Large intestine (tissue), 12 donors: Measurements from ENCODE around the gene MACROD1. TPM values are rescaled to one million over a fixed set of nuclear protein-coding genes. Genes with fewer than 3 reads are reported as not detected.

Experiments
- DNase-seq, 2 donors: peaks; one replicate each; pipeline versions ENCODE4 v3.0.0 to v3.0.0-alpha.2; 2013
- H3K27ac ChIP-seq: one replicate; pipeline ENCODE4 v1.5.1; 2013; ENCODE audit warnings: low read length
- H3K27me3 ChIP-seq: 2 replicates; pipeline ENCODE4 v1.6.1; 2013; ENCODE audit warnings: low read length; ENCODE audit not compliant: control insufficient read depth, insufficient read depth
- H3K36me3 ChIP-seq: 2 replicates; pipeline ENCODE4 v1.6.1; 2013; ENCODE audit warnings: low read length; ENCODE audit not compliant: control insufficient read depth, insufficient read depth
- H3K4me1 ChIP-seq: one replicate; pipeline ENCODE4 v1.6.1; 2013; ENCODE audit warnings: low read length; ENCODE audit not compliant: control insufficient read depth, insufficient read depth
- H3K4me3 ChIP-seq: one replicate; pipeline ENCODE4 v1.5.1; 2013; ENCODE audit warnings: low read length
- H3K9me3 ChIP-seq: one replicate; pipeline ENCODE4 v1.6.1; 2013; ENCODE audit warnings: mild to moderate bottlenecking, low read depth, low read length, moderate library complexity; ENCODE audit not compliant: control insufficient read depth
- WGBS: methylation state at CpG from one replicate; pipeline ENCODE4 v1.1.5; 2013; ENCODE audit warnings: low lambda C conversion rate; ENCODE audit not compliant: insufficient coverage; 5-methylcytosine and 5-hydroxymethylcytosine counted together
- long read RNA-seq, 11 donors: transcript quantifications; one replicate each; lab custom pipeline, GENCODE V29; 2026
- polyA plus RNA-seq: library from polyadenylated mRNA; unstranded; fragments of 120-200 nt; gene quantifications from one replicate; pipeline ENCODE4 v1.2.1, GENCODE V29; 2013

The MACROD1 gene, protein sequence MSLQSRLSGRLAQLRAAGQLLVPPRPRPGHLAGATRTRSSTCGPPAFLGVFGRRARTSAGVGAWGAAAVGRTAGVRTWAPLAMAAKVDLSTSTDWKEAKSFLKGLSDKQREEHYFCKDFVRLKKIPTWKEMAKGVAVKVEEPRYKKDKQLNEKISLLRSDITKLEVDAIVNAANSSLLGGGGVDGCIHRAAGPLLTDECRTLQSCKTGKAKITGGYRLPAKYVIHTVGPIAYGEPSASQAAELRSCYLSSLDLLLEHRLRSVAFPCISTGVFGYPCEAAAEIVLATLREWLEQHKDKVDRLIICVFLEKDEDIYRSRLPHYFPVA
- 18.2 TPM for polyA plus RNA-seq
- long read RNA-seq, donor 1, partial matches to known transcripts, result 0 of 2 reads
- long read RNA-seq, donor 1, other reads (novel, unspliced or antisense), result 0 of 2 reads
- long read RNA-seq, donor 2, transcript MACROD1-201 (11 exons, 1,205 nt), result major isoform, 6 of 345 reads
- long read RNA-seq, donor 2, partial matches to known transcripts, result 196 of 345 reads
- long read RNA-seq, donor 2, other reads (novel, unspliced or antisense), result 142 of 345 reads
- long read RNA-seq, donor 3, result 0 reads
- long read RNA-seq, donor 4, result 0 reads
- long read RNA-seq, donor 5, partial matches to known transcripts, result 0 of 4 reads
- long read RNA-seq, donor 5, other reads (novel, unspliced or antisense), result 0 of 4 reads
- long read RNA-seq, donor 6, transcript MACROD1-201 (11 exons, 1,205 nt), result major isoform, 7 of 7 reads
- long read RNA-seq, donor 6, partial matches to known transcripts, result 0 of 7 reads
- long read RNA-seq, donor 6, other reads (novel, unspliced or antisense), result 0 of 7 reads
- long read RNA-seq, donor 7, partial matches to known transcripts, result 0 of 3 reads
- long read RNA-seq, donor 7, other reads (novel, unspliced or antisense), result 0 of 3 reads
- long read RNA-seq, donor 8, transcript MACROD1-201 (11 exons, 1,205 nt), result major isoform, 8 of 199 reads
- long read RNA-seq, donor 8, partial matches to known transcripts, result 112 of 199 reads
- long read RNA-seq, donor 8, other reads (novel, unspliced or antisense), result 78 of 199 reads
- long read RNA-seq, donor 9, transcript MACROD1-201 (11 exons, 1,205 nt), result major isoform, 6 of 7 reads
- long read RNA-seq, donor 9, partial matches to known transcripts, result 0 of 7 reads
- long read RNA-seq, donor 9, other reads (novel, unspliced or antisense), result 0 of 7 reads
- long read RNA-seq, donor 10, transcript MACROD1-201 (11 exons, 1,205 nt), result major isoform, 9 of 238 reads
- long read RNA-seq, donor 10, partial matches to known transcripts, result 128 of 238 reads
- long read RNA-seq, donor 10, other reads (novel, unspliced or antisense), result 101 of 238 reads
- long read RNA-seq, donor 11, partial matches to known transcripts, result 0 of 1 reads
- long read RNA-seq, donor 11, other reads (novel, unspliced or antisense), result 0 of 1 reads

DNA sequence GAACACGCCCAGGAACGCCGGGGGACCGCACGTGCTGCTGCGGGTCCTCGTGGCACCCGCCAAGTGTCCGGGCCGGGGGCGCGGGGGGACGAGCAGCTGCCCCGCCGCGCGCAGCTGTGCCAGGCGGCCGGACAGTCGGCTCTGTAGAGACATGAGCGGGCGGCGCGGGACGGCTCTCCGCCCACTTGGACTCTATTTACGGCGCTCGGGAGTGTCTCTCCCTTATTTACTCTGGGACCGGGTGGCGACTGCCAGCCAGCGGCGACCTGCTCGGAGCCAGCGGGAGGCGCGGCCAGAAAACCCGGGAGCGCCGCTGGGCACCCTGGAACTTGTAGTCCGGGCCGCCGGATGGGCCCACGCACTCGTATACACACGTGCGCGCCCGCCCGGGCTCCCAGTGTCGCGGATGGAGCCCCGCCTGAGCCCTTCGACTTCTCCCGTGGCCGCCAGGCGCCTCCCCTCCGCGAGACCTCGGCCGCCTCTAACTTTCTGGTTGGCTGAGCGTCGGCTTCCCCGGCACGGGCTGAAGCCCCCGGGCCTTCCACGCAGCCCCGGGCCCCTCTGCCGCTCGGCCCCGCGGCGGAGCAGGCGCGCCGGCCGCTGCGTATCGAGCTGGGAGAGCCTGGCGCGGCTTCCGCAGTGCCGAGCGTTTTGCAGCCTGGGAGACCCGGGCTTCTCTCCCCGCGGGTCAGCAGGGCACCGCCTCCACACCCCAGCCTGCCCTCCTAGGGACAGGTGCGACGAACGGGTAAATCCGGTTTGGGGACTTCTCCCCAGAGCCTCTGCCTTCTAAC is at the start of gene MACROD1:
Gene MACROD1, minus strand, starts transcription at position 272 of the 794 bp plus-strand sequence. Its CDS starts 119 bp downstream, at position 153.
- Histone ChIP-seq H3K4me3 (peak within 1 kb of the TSS; percentile 68), H3K9me3 (no peaks in the 10 kb centered on the region), H3K36me3 (no peaks in the 10 kb centered on the region), H3K4me1 (peaks cover 7% of the 10 kb centered on the region), H3K27me3 (no peaks in the 10 kb centered on the region), H3K27ac (peak within 1 kb of the TSS; percentile 53)
- DNase-seq, result peak; percentile 72 to 86
- WGBS, result no CpG with 5 or more reads among the region's 92 CpGs

DNA sequence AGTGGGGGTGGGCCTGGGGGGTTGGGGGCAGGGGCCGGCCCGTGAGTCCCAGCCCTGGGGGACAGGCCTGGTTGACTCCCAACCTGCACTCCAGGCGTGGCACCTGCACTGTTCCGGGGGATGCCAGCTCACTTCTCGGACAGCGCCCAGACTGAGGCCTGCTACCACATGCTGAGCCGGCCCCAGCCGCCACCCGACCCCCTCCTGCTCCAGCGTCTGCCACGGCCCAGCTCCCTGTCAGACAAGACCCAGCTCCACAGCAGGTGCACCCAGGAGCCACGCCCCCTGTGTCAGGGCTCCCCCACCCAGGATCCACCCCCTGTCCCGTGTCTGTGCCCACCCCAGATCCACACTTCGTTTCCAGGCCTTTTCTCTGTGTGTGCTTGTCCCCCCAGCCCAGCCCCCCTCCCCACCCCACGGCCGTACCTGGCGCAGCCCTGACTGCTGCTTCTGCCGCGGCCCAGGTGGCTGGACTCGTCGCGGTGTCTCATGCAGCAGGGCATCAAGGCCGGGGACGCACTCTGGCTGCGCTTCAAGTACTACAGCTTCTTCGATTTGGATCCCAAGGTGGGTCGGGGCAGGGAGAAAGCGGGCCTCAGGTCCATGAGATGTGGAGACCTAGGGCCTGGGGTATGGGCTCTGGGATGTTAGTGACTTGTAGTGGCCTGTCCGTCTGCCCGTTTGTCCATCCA is 45.4 kb upstream of the MACROD1 start:
- Histone ChIP-seq H3K4me3 (no peak overlapping the region), H3K27me3 (no peaks in the 10 kb centered on the region), H3K9me3 (no peaks in the 10 kb centered on the region), H3K4me1 (peaks cover 16% of the 10 kb centered on the region), H3K36me3 (peaks cover 15% of the 10 kb centered on the region), H3K27ac (no peak overlapping the region)
- WGBS, result no CpG with 5 or more reads among the region's 30 CpGs
- no peak for DNase-seq

DNA sequence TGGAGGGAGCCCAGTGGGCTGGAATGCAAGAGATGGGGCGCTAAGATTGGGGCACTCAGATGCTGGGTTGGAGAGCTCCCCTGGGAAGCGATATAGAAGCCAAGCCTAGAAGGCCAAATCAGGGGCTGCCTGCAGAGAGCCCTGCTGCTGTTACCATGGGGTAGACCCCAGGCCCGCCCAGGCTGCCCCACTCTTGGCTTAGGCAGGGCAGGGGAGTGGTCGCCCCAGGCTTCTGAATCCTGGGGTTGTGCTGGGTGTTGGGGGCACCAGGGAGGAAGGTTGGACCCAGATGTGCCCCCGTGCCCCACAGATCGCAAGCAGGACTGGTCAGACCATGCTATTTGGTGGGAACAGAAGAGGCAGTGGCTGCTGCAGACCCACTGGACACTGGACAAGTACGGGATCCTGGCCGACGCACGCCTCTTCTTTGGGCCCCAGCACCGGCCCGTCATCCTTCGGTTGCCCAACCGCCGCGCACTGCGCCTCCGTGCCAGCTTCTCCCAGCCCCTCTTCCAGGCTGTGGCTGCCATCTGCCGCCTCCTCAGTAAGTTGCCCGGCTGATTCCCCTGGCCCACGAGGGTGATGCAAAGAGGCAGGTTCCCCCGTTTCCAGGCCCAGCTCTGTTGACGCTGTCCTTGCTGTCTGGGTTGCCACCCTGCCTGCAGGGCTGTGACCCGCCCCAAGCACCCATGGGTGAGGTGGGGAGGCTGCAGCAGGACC is 44.5 kb upstream of the MACROD1 start:
- DNase-seq, result no peak
- WGBS, result 90% methylated on average over 2 of the region's 24 CpGs
- H3K27ac ChIP-seq, result no peak overlapping the region
- H3K9me3 ChIP-seq, result no peaks in the 10 kb centered on the region
- peaks cover 24% of the 10 kb centered on the region for H3K4me1 ChIP-seq
- no peak overlapping the region for H3K4me3 ChIP-seq
- H3K36me3 ChIP-seq, result peaks cover 19% of the 10 kb centered on the region
- no peaks in the 10 kb centered on the region for H3K27me3 ChIP-seq

DNA sequence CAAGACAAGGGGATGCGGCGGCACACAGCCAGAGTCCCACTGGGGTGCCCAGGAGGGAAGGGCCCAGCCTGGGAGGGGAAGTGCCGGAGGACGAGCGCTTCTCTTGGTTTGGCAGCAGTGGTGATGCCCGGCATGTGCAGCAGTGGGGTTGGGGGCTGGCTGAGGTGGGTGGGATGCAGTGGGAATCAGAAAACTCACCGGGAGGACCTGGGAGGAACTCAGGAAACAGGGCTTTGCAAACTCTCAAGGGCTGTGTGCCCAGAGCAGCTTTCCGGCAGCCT is 43.6 kb upstream of the MACROD1 start:
- Histone ChIP-seq H3K27ac (no peak overlapping the region), H3K36me3 (peaks cover 25% of the 10 kb centered on the region), H3K9me3 (no peaks in the 10 kb centered on the region), H3K4me3 (no peak overlapping the region), H3K4me1 (peaks cover 25% of the 10 kb centered on the region), H3K27me3 (no peaks in the 10 kb centered on the region)
- no peak for DNase-seq
- no CpG with 5 or more reads among the region's 8 CpGs for WGBS

DNA sequence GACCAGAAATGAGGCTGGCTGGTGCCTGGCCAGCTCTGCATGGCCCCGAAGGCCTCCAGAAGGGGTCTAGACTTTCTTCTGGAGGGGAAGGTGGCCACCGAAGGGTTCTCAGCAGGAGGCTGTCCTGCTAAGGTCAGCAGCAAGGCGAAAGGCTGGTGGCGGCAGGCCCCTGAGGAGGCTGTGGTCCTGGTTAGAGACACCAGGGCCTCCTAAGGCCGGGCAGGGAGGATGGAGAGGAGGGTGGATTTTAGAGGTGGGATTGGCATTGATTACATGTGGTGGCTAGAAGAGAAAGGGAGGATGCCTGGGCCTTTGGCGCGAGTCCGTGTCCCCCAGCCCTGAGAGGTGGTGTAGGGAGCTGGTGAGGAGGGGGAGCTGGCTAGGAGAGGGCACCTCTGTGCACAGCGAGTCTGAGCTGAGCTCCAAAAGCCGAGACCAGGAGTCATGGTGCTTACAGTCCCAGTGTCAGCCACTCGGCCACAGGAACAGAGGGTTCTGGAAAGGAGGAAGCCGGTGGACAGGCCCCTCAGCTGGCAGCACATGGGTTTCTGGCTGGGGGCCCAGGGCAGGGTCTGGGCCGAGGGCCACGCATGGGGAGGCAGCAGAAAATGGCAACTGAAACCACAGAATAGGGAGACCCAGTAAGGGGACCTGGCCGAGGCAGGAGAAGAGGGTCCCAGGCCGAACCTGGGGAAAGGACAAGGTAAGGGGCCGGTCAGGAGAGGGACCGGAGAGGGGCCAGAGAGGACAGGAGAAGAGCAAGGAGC is 43.1 kb upstream of the MACROD1 start:
- Histone ChIP-seq H3K4me1 (peaks cover 25% of the 10 kb centered on the region), H3K27ac (no peak overlapping the region), H3K27me3 (no peaks in the 10 kb centered on the region), H3K4me3 (no peak overlapping the region), H3K9me3 (no peaks in the 10 kb centered on the region), H3K36me3 (peaks cover 29% of the 10 kb centered on the region)
- no peak for DNase-seq
- WGBS, result no CpG with 5 or more reads among the region's 18 CpGs

DNA sequence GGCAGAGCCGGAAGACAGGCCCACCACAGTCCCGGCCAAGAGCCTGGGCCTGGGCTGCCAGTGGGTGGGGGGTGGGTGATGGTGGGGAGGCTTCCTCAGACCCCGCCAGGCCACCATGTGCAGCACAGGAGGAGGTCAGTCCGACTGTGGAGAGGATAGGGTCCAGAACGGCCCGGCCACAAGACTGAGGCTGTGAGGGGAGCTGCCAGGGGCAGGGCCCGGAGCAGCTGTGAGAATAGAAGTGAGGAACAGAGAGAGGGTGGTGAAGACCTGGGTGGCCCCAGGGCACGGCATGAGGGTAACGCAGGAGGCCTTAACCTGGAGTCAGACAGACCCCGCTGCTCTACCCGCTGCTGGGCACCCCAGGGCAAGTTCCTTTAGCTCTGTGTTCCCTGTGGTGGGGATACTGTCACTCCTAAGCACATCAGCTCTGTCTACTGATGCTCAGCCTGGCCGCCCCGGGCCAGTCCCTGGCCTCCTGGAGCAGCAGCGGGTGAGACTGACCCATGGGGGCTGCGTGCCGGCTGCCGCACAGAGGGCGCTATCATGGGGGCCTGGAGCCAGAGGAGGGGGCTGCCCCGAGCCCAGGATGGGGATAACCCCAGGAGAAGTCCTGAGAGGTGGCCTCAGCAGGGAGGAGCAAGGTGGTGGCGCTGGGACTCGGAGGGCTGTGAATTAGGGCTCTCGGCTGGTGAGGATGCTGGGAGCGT is 42.3 kb upstream of the MACROD1 start:
- WGBS, result no CpG with 5 or more reads among the region's 23 CpGs
- Histone ChIP-seq H3K27ac (peak overlapping the region; percentile 15), H3K4me1 (peaks cover 25% of the 10 kb centered on the region), H3K9me3 (no peaks in the 10 kb centered on the region), H3K36me3 (peaks cover 36% of the 10 kb centered on the region), H3K4me3 (no peak overlapping the region), H3K27me3 (no peaks in the 10 kb centered on the region)
- no peak for DNase-seq

DNA sequence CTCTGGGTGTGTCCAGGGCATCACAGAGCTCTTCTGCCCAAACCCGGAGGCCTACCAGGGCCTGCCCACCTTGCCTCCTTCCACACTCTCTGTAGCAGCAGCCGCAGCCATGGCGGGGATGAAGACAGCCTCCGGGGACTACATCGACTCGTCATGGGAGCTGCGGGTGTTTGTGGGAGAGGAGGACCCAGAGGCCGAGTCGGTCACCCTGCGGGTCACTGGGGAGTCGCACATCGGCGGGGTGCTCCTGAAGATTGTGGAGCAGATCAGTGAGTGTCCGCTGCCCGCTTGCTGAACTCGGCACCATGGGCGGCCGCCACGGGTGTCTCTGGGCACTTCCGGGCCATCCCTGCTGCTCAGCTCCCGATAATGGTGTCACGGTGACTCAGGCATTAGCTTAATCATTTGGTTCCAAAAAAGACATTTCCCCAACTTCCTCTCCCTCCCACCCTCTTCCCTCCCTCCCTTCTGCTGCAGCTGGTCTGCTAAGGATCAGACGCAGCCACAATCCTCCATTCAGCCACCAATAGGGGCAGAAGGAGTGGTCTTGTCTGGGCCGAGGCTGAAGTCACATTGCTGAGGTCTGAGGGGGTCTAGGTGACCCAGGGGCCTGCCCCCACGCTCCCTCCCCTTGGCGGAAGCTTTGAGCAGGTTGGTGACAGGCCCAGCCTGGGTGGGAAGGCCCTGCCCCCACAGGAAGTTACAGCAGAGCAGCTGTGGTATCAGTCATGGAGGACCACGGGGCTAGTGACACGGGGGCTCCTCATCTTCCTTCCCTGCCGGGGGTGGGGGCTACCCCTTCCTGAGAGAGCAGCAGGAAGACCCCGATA is 41.6 kb upstream of the MACROD1 start:
- peaks cover 25% of the 10 kb centered on the region for H3K4me1 ChIP-seq
- no peaks in the 10 kb centered on the region for H3K9me3 ChIP-seq
- peaks cover 44% of the 10 kb centered on the region for H3K36me3 ChIP-seq
- H3K27me3 ChIP-seq, result no peaks in the 10 kb centered on the region
- H3K27ac ChIP-seq, result peak overlapping the region; percentile 87
- peak; percentile 48 to 62 for DNase-seq
- WGBS, result no CpG with 5 or more reads among the region's 30 CpGs
- peak overlapping the region; percentile 43 for H3K4me3 ChIP-seq
